Measurements from ENCODE around the gene PRICKLE1.

PRICKLE1 gene

DNA sequence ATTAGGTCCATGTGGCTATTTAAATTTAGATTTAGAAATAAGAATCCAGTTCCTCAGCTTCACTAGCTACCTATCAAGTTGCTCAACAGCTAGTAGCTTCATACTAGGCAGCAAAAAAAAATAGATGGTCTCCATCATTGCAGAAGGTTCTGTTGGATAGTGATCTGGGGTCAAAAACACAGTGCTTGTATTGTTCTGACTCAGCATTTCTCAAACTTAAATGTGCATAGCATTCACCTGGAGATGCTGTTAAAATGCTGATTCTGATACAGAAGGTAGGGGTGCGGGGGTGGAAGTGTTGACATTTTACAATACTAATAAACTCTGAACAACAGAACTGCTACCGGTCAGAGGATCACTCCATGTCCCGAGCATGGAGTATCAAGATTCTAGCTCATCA, 51.3 kb downstream of the PRICKLE1 start:
- Histone ChIP-seq H3K4me1 (ENCODE audit: insufficient read depth, low read length) (no peaks in the 10 kb centered on the region), H3K9ac (ENCODE audit: low read depth, low read length) (no peak overlapping the region), H3K27me3 (ENCODE audit: insufficient read depth, low read length, poor library complexity) (no peaks in the 10 kb centered on the region), H3K4me3 (ENCODE audit: low read depth in 1 of 2, low read length in 2 of 2) (no peak overlapping the region), H3K4me2 (ENCODE audit: insufficient read depth, low read length) (no peak overlapping the region), H3K36me3 (ENCODE audit: insufficient read depth, low read length) (no peaks in the 10 kb centered on the region), H2AFZ (ENCODE audit: low read depth, low read length) (no peak overlapping the region), H3K9me3 (ENCODE audit: insufficient read depth, low read length, severe bottlenecking) (no peaks in the 10 kb centered on the region), H4K20me1 (ENCODE audit: insufficient read depth, low read length) (no peaks in the 10 kb centered on the region), H3K79me2 (ENCODE audit: insufficient read depth, low read length) (no peaks in the 10 kb centered on the region), H3K27ac (ENCODE audit: low read length) (no peak overlapping the region)
- ATAC-seq (ENCODE audit: insufficient read depth, low read depth) (no peak), DNase-seq (no peak)
- TF ChIP-seq EZH2 (IDR thresholded peaks at IDR 0.05; ENCODE audit: borderline replicate concordance, low read depth, low read length, severe bottlenecking): no peak

GRCh38 chr12:42534184-42534838, 55.2 kb downstream of the PRICKLE1 start:
- no peaks in the 10 kb centered on the region for H4K20me1 ChIP-seq (ENCODE audit: insufficient read depth, low read length)
- H3K4me1 ChIP-seq (ENCODE audit: insufficient read depth, low read length): no peaks in the 10 kb centered on the region
- H3K27me3 ChIP-seq (ENCODE audit: insufficient read depth, low read length, poor library complexity): no peaks in the 10 kb centered on the region
- H2AFZ ChIP-seq (ENCODE audit: low read depth, low read length): no peak overlapping the region
- no peaks in the 10 kb centered on the region for H3K36me3 ChIP-seq (ENCODE audit: insufficient read depth, low read length)
- no peak overlapping the region for H3K27ac ChIP-seq (ENCODE audit: low read length)
- TF ChIP-seq EZH2 (IDR thresholded peaks at IDR 0.05; ENCODE audit: borderline replicate concordance, low read depth, low read length, severe bottlenecking): no peak
- TF ChIP-seq CTCF (IDR thresholded peaks at IDR 0.05; ENCODE audit: borderline replicate concordance, extremely low read depth, low read length, poor library complexity, severe bottlenecking): no peak
- H3K9ac ChIP-seq (ENCODE audit: low read depth, low read length): no peak overlapping the region
- H3K79me2 ChIP-seq (ENCODE audit: insufficient read depth, low read length): no peaks in the 10 kb centered on the region
- H3K9me3 ChIP-seq (ENCODE audit: insufficient read depth, low read length, severe bottlenecking): no peaks in the 10 kb centered on the region
- ATAC-seq (ENCODE audit: insufficient read depth, low read depth) (no peak), DNase-seq (no peak)
- no peak overlapping the region for H3K4me3 ChIP-seq (ENCODE audit: low read depth in 1 of 2, low read length in 2 of 2)
- H3K4me2 ChIP-seq (ENCODE audit: insufficient read depth, low read length): no peak overlapping the region

GRCh38 chr12:42530284-42530683, 59.3 kb downstream of the PRICKLE1 start:
- Histone ChIP-seq H2AFZ (ENCODE audit: low read depth, low read length) (no peak overlapping the region), H3K36me3 (ENCODE audit: insufficient read depth, low read length) (no peaks in the 10 kb centered on the region), H3K79me2 (ENCODE audit: insufficient read depth, low read length) (no peaks in the 10 kb centered on the region)

DNA sequence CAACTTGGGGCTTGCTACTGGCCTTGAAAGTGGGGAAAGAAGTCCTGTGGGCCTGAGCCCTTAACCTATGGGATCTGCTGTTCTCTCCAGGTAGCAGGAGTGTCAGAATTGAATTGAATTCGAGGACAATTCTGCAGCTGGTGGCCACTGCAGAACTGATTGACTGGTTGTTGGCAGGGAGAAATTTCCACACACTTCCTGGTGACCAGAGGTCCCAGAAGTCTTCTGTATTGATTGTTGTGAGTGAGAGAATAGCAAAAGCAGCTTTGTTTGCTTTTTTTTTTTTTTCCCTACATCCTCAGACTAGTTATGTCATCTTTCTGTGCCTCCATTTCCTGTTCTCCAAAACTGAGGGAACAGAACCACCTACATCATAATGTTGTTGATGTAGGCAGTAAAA, 64.1 kb downstream of the PRICKLE1 start:
- Histone ChIP-seq H3K27ac (ENCODE audit: low read length) (no peak overlapping the region), H3K4me1 (ENCODE audit: insufficient read depth, low read length) (no peaks in the 10 kb centered on the region), H3K27me3 (ENCODE audit: insufficient read depth, low read length, poor library complexity) (no peaks in the 10 kb centered on the region), H3K9ac (ENCODE audit: low read depth, low read length) (no peak overlapping the region), H3K4me3 (ENCODE audit: low read depth in 1 of 2, low read length in 2 of 2) (no peak overlapping the region), H3K9me3 (ENCODE audit: insufficient read depth, low read length, severe bottlenecking) (no peaks in the 10 kb centered on the region), H2AFZ (ENCODE audit: low read depth, low read length) (no peak overlapping the region), H4K20me1 (ENCODE audit: insufficient read depth, low read length) (no peaks in the 10 kb centered on the region), H3K79me2 (ENCODE audit: insufficient read depth, low read length) (no peaks in the 10 kb centered on the region), H3K4me2 (ENCODE audit: insufficient read depth, low read length) (no peak overlapping the region), H3K36me3 (ENCODE audit: insufficient read depth, low read length) (no peaks in the 10 kb centered on the region)
- TF ChIP-seq CTCF (IDR thresholded peaks at IDR 0.05; ENCODE audit: borderline replicate concordance, extremely low read depth, low read length, poor library complexity, severe bottlenecking) (no peak), EZH2 (IDR thresholded peaks at IDR 0.05; ENCODE audit: borderline replicate concordance, low read depth, low read length, severe bottlenecking) (no peak)
- ATAC-seq (ENCODE audit: insufficient read depth, low read depth) (no peak), DNase-seq (no peak)

More at GRCh38 chr12:42530284-42530683, 59.3 kb downstream of the PRICKLE1 start:
- no peak overlapping the region for H3K4me2 ChIP-seq (ENCODE audit: insufficient read depth, low read length)
- H3K4me1 ChIP-seq (ENCODE audit: insufficient read depth, low read length): no peaks in the 10 kb centered on the region
- H3K4me3 ChIP-seq (ENCODE audit: low read depth in 1 of 2, low read length in 2 of 2): no peak overlapping the region
- H3K27ac ChIP-seq (ENCODE audit: low read length): no peak overlapping the region
- H3K27me3 ChIP-seq (ENCODE audit: insufficient read depth, low read length, poor library complexity): no peaks in the 10 kb centered on the region
- H4K20me1 ChIP-seq (ENCODE audit: insufficient read depth, low read length): no peaks in the 10 kb centered on the region
- DNase-seq (no peak), ATAC-seq (ENCODE audit: insufficient read depth, low read depth) (no peak)
- H3K9ac ChIP-seq (ENCODE audit: low read depth, low read length): no peak overlapping the region
- TF ChIP-seq CTCF (IDR thresholded peaks at IDR 0.05; ENCODE audit: borderline replicate concordance, extremely low read depth, low read length, poor library complexity, severe bottlenecking) (no peak), EZH2 (IDR thresholded peaks at IDR 0.05; ENCODE audit: borderline replicate concordance, low read depth, low read length, severe bottlenecking) (no peak)
- no peaks in the 10 kb centered on the region for H3K9me3 ChIP-seq (ENCODE audit: insufficient read depth, low read length, severe bottlenecking)
